Measurements from ENCODE around the gene MRRF.

DNA sequence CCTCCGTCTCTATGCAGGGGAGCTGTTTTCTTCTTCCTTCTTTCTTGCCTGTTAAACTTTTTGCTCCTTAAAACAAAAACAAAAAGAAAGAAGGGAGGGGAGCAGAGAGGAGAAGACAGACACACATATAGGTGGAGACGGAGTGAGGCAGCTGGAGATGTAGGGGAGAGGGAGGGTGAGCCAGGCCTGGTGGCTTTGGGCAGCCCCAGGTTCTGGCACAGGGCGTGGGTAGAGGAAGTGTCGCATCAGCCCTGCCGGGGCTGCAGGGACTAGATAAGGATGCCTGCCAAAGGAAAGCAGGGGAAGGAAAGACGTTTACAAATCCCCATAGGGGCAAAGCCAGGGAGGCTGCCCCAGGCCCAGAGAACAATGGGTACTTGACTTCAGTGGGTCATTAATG lies 67.4 kb downstream of the MRRF start:
- no peak for TF ChIP-seq POLR2AphosphoS5 (IDR thresholded peaks at IDR 0.05; ENCODE audit: low read depth, low read length)
- TF ChIP-seq POLR2A (IDR thresholded peaks at IDR 0.05; ENCODE audit: low read depth, low read length) = no peak

All from GM12892 (cell line).